Measurements from ENCODE around the gene UBR2.

DNA sequence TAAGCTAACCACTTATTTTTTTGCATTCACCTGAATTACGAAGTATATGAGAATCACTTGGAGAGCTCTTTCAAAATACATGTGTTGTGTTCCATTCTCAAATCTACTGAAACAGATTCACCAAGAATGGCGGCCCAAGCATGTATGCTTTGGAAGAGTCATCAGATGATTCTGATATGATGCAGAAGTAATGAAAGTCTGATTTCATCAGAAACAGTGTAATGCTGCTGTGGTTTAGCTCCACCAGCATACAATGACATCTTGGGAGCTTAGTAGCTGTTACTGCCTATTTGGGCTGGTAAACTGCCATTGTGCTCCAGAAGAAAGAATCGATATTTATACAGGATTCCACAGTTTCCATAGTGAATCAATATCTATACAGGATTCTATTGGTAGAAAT lies 52.9 kb downstream of the UBR2 start:
- TF ChIP-seq CTCF (IDR thresholded peaks at IDR 0.05) = no peak
- no peak for TF ChIP-seq POLR2A (IDR thresholded peaks at IDR 0.05)

All from tibial nerve (tissue), 3 donors.